Mammary epithelial cell (primary cell): ENCODE measurements around the gene P4HA3.

Experiments
- CTCF ChIP-seq, 2 donors: IDR thresholded peaks in 1 of 2; conservative IDR thresholded peaks in 1 of 2; 2 replicates each; pipeline ENCODE4 v1.5.1; 2011 to 2012; ENCODE audit warnings: inconsistent platforms in 2 of 2, low read length in 2 of 2, mild to moderate bottlenecking in 2 of 2, control low read depth in 1 of 2, low read depth in 1 of 2; ENCODE audit not compliant: insufficient read depth in 1 of 2; ENCODE audit errors: extremely low read depth in 1 of 2
- EZH2 ChIP-seq: IDR thresholded peaks from 2 replicates; pipeline ENCODE4 v1.6.1; 2012; ENCODE audit warnings: low read length, inconsistent platforms, borderline replicate concordance

GRCh38 chr11:74267014-74267413 lies 44.4 kb downstream of the P4HA3 start:
- TF ChIP-seq CTCF (conservative IDR thresholded peaks at IDR 0.05 in 1 of 2, IDR thresholded peaks at IDR 0.05 in 1 of 2; ENCODE audit: extremely low read depth in 1 of 2, insufficient read depth in 1 of 2, low read depth in 1 of 2, low read length in 2 of 2) (no peak), EZH2 (no peak)
